BE2C (cell line): Measurements from ENCODE around the gene NOTCH1.

ENCODE experiments used
- DNase-seq: peaks from one replicate; pipeline ENCODE4 v3.0.0-alpha.2; 2020
- H3K27me3 ChIP-seq: fragments of 250-450 bp; sonication (Bioruptor Pico); 2 replicates; pipeline ENCODE4 v1.5.1; 2020; ENCODE audit warnings: mild to moderate bottlenecking
- H3K36me3 ChIP-seq: fragments of 250-450 bp; sonication (Bioruptor Pico); 2 replicates; pipeline ENCODE4 v1.5.1; 2020; ENCODE audit warnings: mild to moderate bottlenecking
- H3K4me1 ChIP-seq: fragments of 250-450 bp; sonication (Bioruptor Pico); 2 replicates; pipeline ENCODE4 v1.5.1; 2020
- H3K4me3 ChIP-seq: 2 replicates; pipeline ENCODE4 v1.5.1; 2011; ENCODE audit warnings: low read depth, low read length
- H3K9me3 ChIP-seq: fragments of 250-450 bp; sonication (Bioruptor Pico); 2 replicates; pipeline ENCODE4 v1.5.1; 2020
- TF ChIP-seq, protein P1 (sequence below): IDR thresholded peaks from 2 replicates; pipeline ENCODE4 v1.5.1; 2012; ENCODE audit warnings: mild to moderate bottlenecking, low read depth, low read length

The NOTCH1 gene

DNA sequence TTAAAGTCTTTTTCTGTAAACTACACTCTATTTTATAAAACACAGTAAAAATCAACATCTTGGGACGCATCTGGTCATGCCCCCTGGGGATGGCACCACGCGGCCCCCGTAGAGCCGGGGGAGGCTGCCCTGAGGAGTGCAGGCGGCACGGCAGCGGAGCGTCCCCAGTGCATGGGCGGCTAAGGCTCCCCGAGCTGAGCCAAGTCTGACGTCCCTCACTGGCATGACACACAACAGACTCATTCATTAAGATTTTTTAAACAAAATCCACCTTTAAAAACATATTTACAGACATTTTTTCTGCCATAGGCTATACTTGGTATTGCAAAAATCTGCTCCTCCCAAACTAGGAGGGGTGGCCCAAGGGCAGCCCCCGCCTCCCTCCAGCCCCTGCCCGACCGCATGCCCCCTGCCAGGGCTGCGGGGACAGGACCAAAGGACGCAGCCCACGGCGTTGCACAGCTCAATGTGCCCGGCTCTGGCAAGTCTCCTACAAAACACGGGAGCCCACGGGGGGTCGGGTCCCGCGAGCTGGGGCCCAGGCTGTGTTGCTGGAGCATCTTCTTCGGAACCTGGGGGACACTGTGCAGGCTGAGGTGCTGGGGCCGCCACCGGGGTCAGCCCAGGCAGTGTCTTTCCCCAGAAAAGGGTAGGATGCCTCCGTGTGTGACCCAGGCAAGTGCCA is 51.2 kb downstream of the NOTCH1 start:
- Histone ChIP-seq H3K9me3 (no peaks in the 10 kb centered on the region), H3K4me3 (no peak overlapping the region), H3K36me3 (no peaks in the 10 kb centered on the region), H3K27me3 (peaks cover 3% of the 10 kb centered on the region; the same call in 1 of the 2 replicates), H3K4me1 (no peaks in the 10 kb centered on the region; the same call in 1 of the 2 replicates)
- no peak for DNase-seq
- TF ChIP-seq, protein P1, sequence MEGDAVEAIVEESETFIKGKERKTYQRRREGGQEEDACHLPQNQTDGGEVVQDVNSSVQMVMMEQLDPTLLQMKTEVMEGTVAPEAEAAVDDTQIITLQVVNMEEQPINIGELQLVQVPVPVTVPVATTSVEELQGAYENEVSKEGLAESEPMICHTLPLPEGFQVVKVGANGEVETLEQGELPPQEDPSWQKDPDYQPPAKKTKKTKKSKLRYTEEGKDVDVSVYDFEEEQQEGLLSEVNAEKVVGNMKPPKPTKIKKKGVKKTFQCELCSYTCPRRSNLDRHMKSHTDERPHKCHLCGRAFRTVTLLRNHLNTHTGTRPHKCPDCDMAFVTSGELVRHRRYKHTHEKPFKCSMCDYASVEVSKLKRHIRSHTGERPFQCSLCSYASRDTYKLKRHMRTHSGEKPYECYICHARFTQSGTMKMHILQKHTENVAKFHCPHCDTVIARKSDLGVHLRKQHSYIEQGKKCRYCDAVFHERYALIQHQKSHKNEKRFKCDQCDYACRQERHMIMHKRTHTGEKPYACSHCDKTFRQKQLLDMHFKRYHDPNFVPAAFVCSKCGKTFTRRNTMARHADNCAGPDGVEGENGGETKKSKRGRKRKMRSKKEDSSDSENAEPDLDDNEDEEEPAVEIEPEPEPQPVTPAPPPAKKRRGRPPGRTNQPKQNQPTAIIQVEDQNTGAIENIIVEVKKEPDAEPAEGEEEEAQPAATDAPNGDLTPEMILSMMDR: no peak

DNA sequence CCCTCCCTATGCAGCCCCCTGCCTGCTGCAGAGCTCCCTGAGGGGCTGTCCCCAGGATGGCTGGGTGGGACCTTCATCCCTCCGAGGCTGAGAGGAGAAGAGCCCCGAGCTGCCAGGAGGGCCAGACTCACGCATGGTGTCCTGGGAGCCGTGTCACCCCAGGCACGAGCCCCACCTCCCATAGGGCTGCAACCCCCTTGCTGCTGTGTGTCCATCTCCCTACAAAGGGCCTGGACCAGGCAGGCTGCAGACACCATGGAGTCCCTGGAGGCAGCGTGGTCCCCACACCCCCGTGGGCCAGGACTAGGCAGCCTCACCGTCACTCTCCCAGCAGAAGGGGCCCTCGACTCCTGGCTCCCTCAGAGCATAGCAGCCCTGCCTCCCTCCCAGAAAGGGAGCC is 51.8 kb downstream of the NOTCH1 start:
- Histone ChIP-seq H3K27me3 (no peaks in the 10 kb centered on the region), H3K36me3 (no peaks in the 10 kb centered on the region)

DNA sequence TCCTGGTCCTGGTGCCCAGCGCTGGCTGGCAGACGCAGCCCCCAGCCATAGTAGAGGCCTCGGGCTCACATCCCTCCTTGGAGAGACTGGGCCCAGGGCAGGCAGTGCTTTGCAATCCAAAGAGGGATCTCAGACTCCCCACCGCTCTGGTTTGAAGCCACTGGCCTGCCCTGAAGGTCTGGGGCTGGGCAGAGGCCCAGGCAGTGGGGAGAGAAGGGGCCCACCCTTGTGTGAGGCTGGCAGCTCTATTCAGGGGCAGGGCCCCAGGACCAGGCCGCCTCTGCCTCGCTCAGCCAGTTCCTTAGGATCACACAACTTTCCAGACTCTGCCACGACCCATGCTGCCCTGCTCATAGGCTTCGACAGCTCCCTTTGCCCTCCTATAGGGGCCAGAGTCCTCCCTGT is 52.3 kb downstream of the NOTCH1 start:
- Histone ChIP-seq H3K4me1 (no peaks in the 10 kb centered on the region; the same call in 1 of the 2 replicates), H3K4me3 (no peak overlapping the region), H3K27me3 (no peaks in the 10 kb centered on the region), H3K36me3 (no peaks in the 10 kb centered on the region), H3K9me3 (no peaks in the 10 kb centered on the region)
- no peak for DNase-seq
- TF ChIP-seq, protein P1: no peak

More for the DNA sequence above, 51.8 kb downstream of the NOTCH1 start:
- DNase-seq: no peak
- no peaks in the 10 kb centered on the region for H3K9me3 ChIP-seq
- TF ChIP-seq, protein P1: no peak
- no peaks in the 10 kb centered on the region; the same call in 1 of the 2 replicates for H3K4me1 ChIP-seq
- no peak overlapping the region for H3K4me3 ChIP-seq

DNA sequence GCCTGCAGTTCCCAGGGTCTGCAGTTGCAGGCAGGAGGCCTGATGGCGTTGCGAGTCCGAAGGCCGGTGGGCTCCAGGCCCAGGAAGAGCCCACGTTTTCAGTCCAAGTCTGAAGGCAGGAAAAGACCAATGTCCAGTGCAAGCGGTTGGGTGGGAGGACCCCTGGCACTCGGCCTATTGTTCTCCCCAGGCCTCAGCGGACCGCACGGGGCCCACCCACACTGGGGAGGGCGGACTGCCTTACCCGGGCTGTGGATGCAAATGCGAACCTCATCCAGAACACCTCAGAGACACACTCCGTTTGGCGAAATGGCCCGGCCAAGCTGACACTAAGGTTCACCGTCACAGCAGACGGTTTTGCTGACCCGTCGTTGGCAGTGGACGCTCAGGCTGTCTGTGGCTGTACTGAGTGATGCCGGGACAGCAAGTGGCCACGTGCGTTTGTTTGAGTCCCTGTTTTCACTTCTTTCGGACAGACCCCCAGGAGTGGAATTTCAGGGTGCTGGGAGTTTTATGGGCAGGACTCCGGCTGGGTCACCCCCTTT is 52.8 kb downstream of the NOTCH1 start:
- DNase-seq: no peak
- no peak overlapping the region for H3K4me3 ChIP-seq
- H3K27me3 ChIP-seq: no peaks in the 10 kb centered on the region

DNA sequence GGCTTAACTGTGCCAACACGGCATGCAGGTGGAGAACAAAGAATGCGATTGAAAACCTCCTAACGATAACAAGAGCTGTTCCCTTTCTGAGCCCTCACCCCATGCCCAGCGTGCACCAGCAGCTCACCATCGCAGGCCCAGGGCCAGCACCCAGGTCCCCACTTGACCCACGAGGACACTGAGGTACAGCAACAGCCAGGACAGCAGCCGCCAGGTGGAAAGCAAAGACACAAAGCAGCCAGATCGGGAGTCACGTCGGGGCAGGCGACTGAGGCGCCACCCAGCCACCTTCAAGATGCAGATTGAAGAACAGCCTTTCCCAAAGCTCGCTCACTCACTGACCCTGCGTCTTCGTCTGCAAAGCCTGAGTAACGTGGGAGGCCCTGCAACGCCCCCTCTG is 56.1 kb downstream of the NOTCH1 start:
- H3K36me3 ChIP-seq: no peaks in the 10 kb centered on the region
- H3K4me1 ChIP-seq: no peaks in the 10 kb centered on the region; the same call in 1 of the 2 replicates
- no peaks in the 10 kb centered on the region for H3K27me3 ChIP-seq
- TF ChIP-seq, protein P1: no peak
- H3K4me3 ChIP-seq: no peak overlapping the region
- no peaks in the 10 kb centered on the region for H3K9me3 ChIP-seq
- DNase-seq: no peak

More for the DNA sequence above, 52.8 kb downstream of the NOTCH1 start:
- H3K4me1 ChIP-seq: no peaks in the 10 kb centered on the region; the same call in 1 of the 2 replicates
- no peaks in the 10 kb centered on the region for H3K9me3 ChIP-seq
- no peaks in the 10 kb centered on the region for H3K36me3 ChIP-seq
- TF ChIP-seq, protein P1: no peak
